ENCODE results near the gene PHACTR1.
"Not testable (repeated sequence)": the region's sequence is repeated elsewhere in the genome, so short reads cannot be mapped to it uniquely, and the experiment has no call there.

The PHACTR1 gene

DNA sequence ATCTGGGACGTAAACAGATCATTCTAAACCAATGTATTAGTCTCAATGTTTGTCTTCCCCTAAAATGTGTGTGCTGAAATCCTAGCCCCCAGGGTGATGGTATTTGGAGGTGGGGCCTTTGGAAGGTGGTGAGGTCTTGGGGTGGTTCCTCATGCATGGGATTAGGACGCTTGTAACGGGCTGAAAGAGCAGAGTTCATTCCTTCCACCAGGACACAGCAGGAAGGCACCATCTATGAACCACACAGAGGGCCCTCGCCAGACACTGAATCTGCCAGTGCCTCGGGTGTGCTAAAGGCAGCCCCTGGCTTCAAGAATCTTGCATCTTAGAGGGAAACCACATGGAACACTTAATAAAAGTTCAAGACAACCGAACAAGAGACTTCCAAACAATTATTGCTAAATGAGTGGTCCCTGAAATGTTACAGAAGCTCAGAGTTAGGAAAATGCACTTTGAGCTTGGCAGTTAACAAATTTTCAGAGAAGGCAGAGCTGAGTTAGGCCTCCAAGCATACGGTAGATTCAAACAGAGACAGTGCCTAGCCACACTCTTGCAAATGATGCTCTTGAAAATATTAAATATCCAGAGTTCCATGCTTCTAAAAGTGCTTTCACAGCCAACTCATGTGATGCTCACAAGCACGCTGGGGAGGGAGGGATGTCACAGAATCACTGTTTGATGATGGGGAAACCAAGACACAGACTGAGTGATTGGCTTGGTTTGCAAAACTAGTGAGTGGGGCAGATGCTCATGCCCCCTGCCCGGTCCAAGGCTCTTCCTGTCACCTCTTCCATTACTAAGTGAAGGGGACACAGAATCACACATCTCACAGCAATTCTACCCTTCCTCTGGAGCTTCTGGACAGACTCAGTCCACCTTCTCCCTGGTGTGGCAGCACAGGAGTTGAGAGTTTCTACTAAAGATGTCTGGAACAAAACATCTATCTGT, 584.4 kb downstream of the PHACTR1 start:
- no peak for DNase-seq

DNA sequence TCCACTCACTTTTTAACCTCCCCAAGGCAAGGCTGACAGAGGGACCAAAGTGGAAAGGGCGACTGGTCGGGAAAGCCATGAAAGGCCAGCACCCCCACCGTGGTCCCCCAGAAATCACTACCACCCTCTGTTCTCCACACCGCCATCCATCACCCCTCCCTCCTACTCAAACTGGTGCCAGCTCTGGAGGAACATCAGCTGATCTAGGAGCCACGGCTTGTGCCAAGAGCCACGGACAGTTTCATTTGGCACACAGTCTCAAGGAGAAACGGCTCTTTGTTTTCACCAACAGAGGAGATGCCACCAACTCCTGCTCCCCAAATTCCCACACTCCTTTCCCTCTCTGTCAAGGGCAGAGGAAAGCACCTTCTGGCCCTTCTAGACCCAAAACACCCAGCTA, 585.7 kb downstream of the PHACTR1 start:
- DNase-seq, result no peak

DNA sequence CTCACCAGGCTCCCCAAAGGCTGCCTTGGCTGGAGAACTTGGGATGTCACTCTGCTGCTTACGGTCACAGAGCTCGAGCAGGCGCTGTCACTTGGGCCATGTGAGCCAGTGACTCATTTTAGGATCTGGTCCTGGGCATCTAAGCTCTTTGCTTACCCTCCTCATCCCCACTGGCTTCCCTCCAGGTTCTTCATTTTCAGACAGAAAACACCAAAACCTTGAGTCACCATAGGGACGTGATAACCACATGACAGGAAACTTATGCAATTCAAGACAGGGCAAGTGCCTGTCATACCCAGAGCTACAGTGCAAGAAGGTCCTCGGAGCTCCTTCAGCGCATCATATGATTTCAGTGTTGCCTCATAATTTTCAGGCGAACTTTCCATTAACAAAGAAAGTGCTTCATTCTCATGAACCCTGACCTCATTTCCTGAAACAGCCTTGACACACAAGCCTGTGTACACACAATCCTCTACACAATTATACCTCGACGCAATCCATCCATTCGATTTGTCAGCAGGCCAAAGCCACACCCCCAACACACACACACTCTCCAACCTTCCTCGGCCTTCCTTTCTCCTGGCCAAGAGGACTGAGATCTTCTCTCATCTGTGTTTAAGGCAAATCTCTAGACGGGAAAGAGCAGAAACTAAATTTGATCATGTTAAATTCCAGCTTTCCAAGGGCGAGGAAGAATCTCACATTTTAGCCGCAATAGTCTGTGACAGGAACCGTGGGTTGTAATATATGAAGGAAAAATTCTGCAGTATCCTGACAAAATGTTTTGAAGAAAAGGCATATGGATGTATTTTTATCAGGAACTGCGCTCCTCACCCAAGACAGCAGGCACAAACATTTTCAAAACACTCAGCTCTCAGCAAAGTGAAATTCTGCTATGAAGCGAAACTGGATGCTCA, 586.4 kb downstream of the PHACTR1 start:
- DNase-seq, result no peak

DNA sequence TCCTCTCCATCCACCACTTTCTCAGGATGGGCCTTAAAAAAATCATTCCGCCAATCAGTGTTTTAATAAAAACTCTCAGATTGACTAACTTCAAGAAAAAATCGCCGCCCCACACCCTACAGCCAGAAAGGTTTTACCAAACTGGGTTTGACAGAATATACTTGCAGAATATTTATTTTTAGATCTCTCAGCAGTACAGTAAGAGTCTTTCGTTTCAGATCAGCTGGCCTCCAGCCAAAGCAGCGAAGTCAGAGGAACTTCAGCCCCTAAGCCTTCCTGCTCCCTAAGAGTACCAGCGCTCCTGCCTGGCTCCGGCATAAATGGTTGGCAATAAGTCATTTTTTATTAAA, 587.1 kb downstream of the PHACTR1 start:
- DNase-seq, result no peak

DNA sequence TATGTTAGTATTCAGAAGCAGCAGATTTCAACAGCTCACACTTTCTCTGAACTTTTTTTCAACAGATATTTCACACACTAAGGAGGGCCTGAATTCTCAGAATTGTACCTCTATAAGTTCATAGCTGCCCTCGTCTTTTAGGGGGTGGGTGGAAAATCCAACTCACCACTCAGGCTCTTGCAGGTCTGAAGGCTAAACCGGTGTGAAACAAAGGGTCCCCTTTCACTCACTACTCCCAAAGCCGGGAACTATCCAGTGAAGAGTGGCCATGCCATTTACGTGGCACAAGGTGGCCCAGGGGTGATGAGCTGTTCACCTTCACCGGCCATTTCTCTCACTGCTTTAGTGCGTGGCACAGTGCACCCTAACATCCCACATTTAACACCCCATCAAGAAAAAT, 587.5 kb downstream of the PHACTR1 start:
- no peak for DNase-seq

DNA sequence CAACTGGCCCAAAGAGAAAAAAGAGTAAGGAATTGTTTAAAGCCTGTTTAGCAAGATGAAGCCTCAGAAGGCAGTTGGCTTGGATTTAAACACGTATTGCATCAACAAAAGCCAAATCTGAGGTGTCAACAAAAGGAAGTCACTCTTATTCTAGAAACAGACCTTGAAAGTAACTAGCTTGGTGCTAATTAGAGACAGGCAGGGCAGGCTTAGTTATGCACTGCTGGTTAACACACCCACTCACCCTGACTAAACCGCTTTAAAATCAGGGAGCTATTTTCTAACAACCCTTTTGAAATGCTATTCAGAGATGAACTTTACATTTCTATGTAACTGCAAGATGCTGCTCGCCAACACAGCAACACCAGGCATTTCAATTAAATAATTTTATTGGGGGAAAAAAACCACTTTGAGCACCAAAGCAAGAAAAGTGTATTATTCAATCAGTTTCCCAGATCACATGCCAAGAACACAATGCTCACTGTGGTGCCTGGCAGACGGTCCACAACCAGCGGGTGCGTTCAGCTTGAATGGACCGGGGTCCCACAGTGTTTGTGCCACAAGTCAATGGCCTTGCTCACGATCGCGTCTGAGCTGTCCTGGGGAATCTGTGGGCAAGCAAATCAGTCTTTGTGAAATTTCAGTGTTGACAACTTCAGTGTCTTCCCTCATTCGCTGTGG, 588.2 kb downstream of the PHACTR1 start:
- no peak for DNase-seq

DNA sequence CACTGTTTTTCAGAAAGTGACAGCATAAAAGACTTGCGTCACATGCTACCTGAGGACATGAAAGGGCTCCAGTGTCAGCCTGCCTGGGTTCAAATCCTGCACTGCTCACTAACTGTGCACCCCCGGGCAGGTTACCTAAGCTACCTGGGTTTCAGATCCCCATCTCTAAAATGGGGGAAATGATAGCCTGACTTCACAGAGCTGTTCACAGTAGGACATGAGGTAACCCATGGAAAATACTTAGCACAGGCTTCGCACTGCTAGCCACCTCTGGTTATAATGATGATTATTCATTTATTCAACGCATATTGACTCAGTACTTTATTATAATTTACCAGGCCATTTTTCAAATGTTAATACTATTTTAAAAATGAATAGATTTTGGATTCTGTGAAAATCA, 588.7 kb downstream of the PHACTR1 start:
- no peak for DNase-seq

DNA sequence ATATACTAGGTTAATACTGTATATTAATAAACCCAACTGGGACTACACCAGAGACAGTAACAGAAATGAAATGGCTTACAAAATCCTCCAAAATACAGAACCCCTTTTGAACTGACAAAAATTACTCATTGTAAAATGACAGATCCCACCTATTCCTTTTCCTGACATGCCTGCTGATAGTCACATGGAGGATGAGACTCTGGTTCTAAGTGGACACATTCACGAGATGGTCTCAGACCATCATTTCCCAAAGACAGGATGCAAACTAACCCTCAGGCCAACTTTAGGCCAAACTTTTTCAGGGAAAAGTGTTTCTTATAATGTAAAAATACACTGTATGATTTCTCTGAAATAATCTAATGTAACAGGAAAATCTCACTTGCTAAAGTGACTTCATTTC, 589.2 kb downstream of the PHACTR1 start:
- DNase-seq, result no peak

DNA sequence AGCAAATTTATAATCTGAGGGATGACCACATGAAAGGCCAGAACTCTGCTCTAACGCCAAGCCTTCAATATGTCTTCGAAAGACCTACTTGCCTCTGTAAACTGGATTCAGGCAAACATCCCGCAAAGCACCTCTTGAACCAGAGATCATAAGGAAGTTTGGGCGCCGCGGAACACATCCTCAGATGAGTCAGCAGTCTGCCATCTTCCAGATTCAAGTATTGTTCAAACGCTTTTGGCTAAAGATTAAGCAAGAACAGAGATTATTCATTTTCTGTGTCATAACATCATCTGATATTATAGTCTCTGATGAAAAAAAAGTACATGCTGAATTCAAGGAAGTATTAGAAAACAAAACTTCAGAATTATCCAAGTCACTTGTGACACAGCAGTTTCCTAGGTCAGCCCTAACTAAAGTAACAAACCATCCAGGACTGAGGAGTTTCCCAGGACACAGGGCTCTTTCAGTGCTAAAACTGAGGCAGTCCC, 591.0 kb downstream of the PHACTR1 start:
- DNase-seq, result no peak

DNA sequence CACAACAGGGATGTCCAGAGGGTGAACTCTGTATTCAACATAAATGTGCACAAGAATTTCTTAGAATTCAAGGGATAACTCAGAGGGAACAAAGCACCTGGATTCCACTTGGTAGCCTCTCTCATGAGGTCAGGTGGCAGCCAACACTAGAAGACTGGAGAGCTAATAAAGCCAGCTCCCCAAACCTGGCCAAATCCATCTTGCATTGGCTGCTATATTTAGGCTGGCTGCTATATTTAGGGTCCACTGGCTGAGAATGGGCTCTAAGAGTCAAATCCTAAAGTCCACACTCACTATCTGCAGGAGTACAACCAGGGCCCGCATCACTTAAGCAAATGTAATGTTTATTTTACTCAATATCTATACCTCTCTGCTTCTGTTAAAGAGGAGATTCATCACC, 591.8 kb downstream of the PHACTR1 start:
- no peak for DNase-seq

DNA sequence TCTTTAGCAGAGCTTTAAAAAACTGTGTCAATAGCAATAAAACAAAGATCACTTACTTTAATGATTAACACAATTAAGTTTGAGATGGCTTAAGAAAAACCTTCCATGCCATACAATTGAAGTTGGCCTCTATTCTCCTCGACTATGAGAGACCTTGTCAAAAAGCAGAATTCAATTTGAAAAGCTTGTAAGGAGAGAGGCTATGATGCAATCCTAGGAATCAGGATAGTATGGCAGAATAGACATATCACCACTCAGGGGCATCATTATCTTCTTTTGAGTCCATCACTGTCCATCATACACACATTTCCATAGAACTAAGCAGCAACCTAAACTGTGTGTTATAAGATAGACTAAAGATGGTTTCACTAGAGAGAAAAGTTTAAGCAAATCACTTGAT, 594.6 kb downstream of the PHACTR1 start:
- no peak for DNase-seq

DNA sequence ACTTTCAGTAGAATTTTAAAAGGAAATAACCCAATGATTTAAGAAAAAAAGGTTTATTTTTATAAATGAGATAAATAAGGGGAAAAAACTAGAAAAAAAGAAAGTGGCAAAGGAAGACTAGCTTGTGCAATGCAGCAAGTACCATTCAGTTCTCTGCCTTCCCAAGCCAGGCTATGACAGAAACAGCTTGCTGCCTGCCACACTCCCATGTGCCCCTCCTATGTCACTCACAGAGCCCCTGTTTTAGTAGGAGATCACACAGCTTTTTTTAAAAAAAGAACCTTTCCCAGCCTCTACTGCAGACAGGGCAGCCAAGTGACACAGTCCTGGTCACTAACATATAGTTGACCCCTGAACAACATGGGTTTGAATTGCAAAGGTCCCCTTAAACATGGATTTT, 598.2 kb downstream of the PHACTR1 start:
- DNase-seq, result no peak

DNA sequence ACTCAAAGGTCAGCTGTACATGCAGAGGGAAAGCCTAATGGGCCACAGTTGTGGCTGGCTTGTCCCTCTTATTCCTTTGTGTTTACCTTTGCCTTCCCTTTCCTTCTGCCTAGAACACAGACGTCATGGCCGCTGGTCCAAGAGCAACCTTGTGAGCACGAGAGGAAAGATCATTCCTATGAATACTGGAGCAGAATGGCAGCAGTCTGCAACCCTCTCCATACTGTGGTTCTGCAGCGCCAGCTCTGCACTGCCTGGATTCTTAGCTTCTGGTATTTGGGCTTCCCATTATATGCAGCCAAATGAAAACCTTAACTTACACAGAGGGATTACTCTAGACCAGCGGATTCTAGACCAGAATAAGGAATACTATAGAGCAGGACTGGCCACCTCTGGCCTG, 599.3 kb downstream of the PHACTR1 start:
- DNase-seq, result no peak

DNA sequence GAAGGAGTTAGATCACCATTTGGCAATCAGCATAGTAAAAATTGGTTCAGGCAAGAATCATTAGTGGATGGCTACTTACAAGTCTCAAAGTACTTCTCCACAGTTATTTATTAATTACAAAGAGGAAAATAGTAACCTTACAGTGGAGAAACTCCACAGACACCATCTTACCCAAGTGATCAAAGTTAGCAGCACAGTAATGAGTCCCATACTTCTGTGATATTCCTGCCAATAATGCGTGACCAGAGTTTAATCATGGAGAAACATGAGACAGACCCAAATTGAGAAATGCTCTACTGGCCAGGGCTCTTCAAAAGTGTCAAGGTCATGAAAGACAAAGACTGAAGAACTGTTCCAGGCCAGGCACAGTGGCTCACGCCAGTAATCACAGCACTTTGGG, 602.3 kb downstream of the PHACTR1 start:
- DNase-seq, result no peak

DNA sequence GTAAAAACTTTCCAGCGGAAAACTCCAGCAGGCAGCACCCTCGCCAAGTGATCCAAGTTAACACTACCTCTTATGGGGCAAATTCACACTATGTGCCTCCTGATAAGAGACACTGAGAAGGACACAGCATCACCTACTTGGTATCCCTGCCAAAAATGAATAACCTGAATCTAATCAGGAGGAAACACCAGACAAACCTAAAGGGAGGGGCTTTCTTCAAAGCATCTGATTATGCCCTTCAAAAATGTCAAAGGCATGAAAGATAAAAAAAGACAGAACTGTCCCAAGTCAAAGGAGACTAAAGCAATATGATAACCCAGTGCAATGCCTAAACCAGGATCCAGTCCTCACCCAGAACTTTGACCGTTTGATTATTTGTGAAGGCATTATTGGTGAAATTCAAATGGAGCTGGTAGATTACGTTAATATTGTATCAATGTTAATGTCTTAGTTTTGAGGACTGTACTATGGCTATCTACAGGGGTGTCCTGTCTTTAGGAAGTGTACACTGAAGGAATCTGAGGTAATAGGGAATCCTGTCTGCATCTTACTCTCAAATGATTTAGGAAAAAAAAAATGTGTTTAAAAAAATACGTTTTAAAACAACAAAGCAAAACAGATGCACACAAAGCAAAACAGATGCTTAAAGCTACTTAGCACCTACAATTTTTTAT, 603.5 kb downstream of the PHACTR1 start:
- no peak for DNase-seq

DNA sequence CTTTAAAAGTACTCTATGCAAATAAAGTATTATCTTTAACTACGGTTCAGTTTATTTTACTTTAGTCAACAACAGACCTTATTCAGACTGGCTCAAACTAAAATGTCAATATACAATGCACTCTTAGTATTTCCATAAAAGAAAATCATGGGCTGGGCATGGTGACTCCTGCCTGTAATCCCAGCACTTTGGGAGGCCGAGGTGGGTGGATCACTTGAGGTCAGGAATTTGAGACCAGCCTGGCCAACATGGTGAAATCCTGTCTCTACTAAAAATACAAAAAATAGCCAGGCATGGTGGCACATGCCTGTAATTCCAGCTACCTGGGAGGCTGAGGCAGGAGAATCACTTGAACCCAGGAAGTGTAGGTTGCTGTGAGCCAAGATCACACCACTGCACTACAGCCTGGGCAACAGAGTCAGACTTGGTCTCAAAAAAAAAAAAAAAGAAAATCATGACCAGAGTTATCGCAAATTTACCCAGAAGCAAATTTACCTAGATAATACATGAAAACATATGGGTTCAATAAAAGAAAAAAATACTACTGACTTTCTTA, 609.5 kb downstream of the PHACTR1 start:
- DNase-seq, result not testable (repeated sequence)

DNA sequence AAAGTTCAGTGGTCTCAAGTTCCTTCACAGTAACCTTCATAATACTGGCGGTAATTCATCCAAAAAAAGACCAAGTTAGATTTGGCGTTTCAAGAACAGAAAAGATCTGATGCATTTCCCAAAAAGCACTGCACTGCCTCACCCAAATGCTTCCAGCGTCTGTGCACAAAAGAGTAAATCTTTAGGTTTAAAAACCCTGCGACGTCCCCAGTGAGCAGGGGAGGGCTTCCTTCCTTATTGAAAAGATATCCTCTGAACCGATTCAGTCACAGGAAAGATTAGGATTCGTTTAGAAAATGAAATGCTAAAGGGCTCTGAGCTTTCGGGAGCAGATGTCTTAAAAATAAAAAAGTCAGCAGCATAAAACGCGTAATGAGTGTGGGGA, 611.1 kb downstream of the PHACTR1 start:
- DNase-seq, result no peak

DNA sequence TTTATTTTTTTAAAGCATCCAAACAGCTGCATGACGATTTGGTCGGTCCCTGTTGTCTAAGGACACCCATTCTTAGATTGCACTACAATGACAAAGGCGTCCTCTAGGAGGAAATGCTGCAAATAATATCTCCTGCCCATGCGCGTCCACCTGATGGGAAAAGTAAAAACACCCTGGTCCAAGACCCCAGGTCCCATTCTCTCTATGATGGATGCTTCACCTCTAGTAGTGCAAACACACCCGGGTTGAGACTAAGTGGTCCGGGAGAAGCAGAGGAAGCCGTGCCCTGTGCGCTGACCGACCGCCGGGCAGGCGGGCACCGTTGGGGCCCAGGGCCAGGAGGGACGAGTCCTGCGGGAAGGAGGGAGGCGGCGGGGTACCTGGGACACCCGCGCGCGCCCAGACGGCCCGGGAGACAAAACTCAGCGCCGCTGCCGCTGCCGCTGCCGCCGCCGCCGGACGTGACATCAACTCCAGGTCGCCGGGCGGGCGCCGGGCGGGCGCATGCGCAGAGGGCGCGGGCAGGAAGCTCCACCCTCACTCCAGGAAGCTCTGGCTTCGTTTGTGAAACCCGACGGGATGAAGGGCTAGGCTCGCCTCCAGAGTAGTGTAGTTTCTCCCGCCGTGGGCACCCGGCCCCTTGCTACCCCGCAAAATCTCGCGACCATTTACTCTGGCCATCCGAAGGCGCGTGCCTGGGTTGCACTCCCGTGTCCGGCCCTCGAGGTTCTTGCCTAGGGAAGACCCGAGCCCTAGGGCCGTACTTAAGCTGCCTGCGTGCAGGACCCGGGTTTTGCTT, 611.7 kb downstream of the PHACTR1 start, which contains the start of gene TBC1D7:
TSS of gene TBC1D7 (minus strand) at position 462 of the 799 bp plus-strand sequence. CDS start 1,639 bp downstream, outside the sequence.
- peak; percentile 92 for DNase-seq

DNA sequence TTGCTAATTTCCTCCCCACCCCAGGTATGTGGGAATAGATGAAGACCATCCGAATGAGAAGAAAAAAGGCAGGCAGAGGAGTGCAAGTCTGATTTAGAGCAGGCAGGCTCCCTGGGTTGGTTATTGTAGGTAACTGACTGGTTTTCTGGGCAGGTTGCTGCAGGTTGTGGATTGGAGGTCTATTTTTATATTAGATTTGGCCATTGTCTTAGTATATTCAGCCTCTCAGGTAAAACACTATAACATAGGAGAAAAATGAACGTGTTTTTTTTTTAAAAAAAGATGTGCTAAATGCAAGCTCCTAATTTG, 612.3 kb downstream of the PHACTR1 start:
- DNase-seq, result no peak

DNA sequence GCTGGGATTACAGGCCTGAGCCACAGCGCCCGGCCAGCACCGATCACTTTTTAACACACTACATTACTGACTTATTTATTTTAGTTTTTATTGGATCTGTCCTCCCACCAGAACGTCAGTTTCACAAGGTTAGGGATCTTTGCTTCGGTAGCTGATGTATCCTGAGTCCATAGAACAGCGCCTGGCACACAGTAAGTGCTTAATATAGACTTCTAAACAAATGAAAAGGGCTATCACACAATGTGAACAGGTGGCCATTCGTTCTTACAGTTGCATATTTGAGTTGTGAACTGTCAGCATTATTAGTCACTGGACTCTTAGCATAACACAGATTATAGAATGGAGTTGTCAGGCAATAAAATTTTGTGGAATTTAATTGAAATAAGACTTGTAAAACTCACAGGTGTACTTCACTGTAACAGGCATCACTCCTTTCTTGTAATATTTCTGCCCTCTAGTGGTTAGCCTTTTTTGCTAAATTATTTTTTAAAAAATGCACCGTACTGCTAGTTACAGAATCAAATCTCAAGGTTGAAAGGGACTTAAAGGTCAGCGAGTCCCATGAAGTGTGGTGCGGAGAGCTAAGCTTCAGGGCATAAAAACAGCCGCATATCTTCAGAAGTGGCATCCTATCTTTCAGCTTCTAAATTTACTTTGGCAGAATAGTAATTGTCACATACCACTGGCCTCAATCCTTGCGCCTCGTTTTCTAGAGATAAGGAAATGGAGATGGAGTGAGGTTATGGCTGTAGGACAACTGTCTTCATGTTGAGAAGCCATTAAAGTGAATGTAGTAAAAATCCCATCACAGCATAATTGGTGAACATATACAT, 615.2 kb downstream of the PHACTR1 start:
- DNase-seq, result no peak

DNA sequence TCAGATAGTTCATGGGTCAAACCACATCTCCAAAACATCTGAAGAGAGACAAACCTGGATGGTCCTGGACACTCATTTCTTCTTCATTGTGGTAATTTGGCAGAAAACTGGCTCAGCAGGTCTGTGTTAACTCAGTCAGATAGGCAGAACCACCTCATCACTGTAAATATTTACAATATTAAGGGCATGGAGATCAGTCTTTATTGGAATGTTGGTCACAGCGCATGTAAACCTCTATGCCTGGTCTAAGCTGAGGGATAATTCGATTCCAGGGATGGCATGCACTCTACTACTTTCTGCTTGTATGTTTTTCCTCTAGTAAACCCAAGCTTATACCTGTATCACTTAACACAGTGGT, 615.8 kb downstream of the PHACTR1 start:
- DNase-seq, result no peak

All from activated gamma-delta T cell (primary cell).